ENCODE results near the gene FLRT1.

Gene FLRT1

DNA sequence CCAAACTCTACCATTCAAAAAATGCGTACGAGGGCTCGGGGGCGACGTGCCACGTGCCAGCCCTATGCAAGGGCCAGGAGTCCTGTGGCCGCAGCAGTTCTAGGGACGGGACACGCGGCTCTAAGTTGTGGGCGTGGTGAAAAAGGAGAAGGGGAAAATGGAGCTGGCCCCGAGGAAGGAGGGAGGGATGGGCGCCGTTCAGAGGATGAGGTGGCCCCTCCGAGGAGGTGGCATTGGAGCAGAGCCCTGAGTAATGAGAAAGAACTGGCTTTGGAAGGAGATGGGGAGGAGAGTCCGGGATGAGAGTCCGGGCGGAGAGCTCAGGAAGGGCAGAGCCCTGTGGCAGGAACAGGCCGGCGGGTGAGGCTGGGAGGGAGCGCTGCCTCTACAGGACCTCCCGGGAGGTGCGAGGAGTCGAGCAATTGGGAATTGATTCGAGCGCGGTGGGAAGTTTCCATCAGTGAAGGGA, 28.5 kb upstream of the FLRT1 start:
- no peak for DNase-seq (ENCODE audit: low read depth)

DNA sequence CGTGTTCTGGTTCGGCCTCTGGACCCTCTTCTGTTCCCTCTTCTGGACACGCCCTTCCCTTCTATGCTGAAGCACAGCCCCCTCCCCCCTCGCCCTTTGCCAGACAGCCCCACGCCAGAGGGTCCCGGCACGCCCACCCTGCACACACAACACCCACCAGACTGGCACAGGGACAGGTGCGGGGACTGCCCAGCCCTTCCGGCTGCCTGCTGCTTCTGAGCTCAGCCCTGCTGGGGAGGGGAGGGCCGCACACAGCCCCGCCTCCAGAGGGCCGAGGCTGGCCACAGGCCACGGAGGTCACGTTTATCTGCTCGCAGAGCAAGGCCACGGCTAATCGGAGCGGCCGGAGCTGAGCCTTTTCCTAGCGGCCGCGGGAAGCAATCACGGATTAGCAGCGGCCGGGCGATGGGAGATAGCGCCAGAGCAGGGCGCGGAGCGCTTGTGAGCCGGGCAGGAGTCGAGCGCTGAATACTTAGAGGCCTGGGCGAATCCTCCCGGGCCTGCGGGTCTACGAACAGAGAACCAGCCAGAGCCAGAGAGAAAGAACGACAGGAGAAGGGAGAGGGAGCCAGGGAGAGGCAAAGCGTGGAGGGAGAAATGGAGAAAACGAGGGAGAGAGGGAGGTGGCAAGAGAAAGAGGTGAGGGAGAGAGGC, 28.0 kb upstream of the FLRT1 start:
- DNase-seq (ENCODE audit: low read depth), result no peak

DNA sequence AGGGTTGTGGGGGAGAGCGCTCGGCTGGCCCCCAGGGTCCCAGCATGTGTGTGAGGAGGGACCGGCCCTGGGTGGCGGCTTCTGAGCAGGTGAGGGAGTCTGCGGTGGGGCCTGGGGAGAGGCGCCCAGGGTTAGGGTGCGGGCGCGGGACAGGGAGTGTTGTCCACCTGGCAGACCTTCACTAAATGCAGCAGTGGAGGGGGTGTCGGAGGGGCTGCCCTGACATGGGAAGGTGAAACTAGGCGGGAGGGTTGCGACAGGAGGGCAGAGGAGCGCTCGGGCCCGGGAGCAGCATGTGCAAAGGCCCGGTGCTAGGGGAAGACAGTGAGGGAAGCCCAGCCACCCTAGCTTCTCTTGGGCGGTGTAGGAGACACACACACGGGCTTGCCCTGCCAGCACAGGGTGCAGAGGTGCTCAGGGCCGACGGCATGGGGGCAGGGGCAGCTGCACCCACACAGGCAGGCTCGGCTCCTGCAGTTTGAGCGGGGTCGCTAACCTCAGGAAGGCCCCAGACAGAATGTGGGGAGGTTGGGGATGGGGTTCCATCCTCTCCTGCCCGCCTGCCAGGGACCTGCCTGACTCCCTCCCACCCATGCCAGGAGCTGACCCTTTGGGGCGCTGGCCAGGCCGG, 27.3 kb upstream of the FLRT1 start:
- DNase-seq (ENCODE audit: low read depth), result no peak

DNA sequence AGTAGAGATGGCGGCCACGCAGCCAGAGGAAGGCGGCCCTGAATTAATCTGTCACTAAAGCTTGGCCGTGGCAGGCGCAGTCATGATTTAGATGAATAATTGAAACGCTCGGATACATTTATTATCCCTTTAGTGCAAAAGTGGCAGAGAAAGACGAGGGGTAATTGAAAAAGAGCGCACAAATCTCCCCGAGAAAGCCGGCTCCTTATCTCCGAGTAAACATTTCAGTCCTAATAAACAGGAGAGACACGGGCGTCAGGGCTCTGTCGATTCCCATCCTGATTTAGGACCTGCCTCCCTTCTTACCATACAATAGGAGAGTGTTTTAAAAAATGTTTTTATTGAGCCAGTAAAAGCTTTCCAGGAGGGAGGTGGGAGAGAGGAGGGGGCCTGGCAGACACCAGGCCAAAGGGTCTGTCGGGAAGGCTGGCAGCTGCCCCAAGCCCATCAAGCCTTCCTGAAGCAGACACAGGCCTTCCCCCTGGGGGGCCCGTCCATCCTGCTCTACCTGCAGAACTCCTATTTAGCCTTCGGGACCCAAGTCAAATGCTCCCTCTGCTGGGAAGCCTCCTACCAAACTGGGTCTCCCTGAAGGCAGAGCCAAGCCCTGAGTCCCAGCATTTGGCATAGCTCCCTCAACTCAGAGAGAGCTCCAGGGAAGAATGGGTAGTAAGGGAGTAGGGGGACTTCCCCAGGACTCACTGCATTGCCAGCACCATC, 26.7 kb upstream of the FLRT1 start:
- no peak for DNase-seq (ENCODE audit: low read depth)

DNA sequence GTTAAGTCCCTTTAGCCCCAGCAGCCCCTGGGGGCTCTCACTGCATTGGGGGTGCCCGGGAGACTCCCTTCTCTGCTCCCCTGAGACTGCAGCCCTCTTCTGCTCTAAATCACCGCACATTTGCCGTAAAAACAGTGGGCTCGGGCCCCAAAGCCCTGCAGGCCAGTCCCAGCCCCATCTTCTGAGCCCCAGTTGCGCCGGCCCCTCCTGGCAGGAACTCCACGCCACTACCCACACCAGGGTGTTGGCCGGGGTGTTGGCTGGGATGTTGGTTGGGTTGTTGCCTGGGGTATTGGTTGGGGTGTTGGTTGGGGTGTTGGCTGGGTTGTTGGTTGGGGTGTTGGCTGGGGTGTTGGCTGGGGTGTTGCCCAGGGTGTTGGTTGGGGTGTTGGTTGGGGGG, 26.0 kb upstream of the FLRT1 start:
- no peak for DNase-seq (ENCODE audit: low read depth)

DNA sequence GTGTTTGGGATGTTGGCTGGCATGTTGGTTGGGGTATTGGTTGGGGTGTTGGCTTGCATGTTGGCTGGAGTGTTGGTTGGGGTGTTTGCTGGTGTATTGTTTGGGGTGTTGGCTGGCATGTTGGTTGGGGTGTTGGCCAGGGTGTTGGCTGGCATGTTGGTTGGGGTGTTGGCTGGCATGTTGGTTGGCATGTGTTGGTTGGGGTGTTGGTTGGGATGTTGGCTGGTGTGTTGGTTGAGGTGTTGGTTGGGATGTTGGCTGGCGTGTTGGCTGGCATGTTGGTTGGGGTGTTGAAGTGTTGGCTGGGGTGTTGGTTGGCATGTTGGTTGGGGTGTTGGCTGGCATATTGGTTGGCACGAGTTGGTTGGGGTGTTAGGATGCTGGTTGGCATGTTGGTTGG, 24.9 kb upstream of the FLRT1 start:
- no peak for DNase-seq (ENCODE audit: low read depth)

DNA sequence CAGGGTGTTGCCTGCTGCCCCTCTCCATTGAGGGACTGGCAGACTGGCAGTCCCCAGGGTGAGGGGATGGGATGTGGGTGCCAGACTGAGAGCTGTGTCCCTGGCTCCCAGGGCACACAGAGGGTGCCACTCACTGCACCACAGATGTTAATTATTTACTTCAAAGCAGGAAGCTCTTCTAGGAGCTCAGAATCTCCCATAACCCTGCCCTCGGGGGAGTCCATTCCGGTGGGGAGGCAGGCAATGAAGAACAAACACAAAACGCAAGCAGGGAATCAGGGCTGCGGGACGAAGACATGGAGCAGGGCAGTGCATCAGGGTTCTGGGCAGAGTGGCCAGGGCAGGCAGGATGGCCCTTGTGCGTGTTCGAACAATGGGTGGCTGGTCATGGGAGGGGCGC, 24.4 kb upstream of the FLRT1 start:
- no peak for DNase-seq (ENCODE audit: low read depth)

DNA sequence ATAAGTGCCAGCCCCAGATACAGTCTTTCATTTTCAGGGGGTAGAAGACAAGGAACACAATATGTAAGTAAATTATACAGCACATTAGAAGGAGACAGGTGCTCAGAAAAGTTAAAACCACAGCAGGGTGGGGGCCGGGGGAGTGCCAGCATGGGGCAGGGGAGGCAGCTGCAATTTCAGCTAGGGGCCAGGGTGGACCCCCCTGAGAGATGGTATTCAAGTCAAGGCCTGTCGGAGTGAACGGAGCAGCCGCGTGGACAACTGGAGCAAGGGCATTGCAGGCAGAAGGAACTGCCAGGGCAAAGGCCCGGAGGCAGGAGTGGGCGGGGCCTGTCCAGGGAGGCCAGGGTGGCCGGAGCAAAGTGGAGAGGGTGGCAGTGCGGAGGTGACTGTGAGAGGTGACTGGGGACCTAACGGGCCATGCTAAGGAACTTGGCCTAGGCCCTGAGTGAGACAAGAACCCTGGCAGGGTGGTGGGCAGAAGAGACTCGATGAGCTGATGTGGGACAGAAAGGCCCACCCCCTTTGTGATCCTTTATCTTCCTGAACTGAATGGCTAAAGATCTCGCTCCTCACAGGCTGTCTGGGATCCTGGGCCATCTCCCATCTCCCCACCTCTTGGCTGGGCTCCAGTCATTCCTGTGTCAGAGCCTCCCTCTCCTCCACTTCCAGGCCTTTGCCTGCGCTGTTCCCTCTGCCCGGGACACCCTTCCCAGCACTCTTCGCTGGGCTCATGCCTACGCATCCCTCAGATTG, 22.4 kb upstream of the FLRT1 start:
- no peak for DNase-seq (ENCODE audit: low read depth)

DNA sequence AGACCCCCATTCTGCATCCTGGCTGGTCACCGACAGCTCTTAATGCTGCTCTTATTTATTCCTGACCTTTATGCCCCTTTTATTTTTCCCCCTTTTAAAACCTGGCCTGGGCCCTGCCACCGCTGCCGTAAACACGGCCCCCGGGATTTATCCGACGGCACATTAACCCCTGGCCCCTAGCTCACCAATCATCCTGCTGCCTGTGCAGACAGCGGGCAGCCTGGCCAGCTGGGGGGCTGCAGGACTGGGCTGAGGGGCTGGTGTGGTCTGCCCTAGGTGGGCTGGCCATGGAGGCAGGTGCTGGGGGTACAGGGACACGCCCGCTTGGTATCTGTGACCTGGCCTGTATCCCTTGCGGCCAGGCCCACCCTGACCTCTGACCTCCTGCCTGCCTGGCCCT, 21.4 kb upstream of the FLRT1 start:
- DNase-seq (ENCODE audit: low read depth), result no peak

DNA sequence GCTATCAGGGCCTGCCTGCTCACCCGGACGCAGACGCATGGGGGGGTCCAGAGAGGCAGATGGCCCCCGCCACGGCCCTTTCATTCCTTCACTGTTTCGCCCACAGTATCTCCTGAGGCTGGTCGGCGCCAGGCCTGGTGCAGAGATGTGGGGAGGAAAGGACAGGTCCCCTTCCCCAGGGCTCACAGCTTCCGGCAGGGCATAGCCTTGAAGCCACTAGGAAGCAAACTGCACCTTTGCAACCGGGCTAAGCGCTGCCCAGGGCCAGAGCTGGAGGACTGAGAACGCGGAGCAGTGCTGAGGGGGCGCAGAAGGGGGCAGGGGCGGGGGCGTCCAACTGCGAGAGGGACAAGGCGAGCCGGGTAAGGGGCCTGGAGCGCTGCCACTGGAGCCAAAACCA, 20.2 kb upstream of the FLRT1 start:
- DNase-seq (ENCODE audit: low read depth), result no peak

DNA sequence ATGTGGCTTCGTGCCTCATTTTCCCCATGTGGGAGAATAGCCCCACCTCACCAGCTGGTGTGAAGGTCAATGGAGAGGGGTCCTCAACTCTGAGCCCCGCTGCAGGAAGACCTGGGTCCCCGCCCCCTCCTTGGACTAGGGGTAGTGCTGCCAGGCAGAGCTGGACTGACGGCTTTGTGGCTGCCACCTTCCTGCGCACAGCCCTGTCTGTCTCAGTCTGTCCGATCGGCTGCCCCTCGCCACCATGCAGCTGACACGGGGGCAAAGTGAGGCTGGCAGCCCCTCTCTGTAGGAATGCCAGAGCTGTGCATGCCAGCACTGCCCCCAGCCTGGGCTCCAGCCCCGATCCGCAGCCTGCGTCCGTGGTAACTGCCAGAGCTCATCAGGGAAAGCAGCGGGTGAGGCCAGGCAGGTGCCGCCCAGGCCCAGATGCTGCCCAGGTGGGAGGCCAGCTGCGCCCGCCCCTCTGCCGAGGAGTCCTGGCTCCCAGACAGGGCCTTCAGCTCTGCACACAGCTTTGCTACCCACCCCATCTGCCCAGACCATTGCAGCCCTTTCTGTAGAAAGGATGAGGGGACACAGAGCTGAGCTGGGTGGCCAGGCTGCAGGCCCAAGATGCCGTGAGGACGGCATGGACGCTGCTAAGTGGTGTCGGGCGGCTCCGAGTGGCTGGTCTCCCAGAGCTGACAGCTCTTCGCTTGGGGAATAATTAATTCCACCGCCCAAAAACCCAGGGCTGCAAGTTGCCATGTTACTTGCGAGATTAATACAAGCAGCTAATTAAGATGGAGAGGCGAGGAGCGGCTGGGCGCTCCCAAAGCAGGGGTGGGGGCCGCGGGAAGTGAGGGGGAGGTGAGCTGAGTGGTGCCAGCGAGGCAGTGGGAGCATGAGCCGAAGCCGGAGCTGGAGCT, 19.5 kb upstream of the FLRT1 start:
- no peak for DNase-seq (ENCODE audit: low read depth)

DNA sequence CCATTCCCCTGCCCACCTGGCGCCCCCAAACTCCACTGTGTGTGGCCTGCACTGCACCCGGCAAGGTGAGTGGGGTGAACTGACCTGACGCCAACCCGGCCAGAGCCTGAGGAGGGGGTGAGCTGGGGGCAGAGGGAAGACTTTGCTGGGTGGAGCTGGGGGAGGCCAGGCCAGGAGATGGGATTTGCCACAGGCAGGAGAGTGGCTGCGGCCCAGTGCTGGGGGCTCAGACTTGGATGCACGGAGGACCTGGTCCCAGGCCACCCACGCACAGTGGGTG, 17.8 kb upstream of the FLRT1 start:
- no peak for DNase-seq (ENCODE audit: low read depth)

DNA sequence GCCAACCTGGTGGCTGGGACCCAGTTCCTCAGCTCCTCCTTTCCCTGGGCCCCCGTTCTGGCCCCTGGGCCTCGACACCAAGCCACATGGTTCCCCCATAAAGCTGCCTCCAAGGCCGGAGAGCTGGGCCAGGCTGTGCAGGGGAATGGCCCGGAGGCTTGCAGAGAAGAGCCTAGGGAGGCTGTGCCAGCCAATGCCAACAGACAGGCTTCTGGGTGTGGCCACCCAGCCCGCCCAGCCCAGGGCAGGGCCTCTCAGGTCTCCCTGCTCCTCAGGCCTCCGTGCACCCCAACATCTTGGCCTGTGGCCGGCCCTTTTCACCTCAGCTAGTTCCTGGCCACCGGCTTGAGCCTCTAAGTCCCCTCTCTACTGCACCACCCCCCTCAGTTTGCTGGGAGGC, 17.4 kb upstream of the FLRT1 start:
- DNase-seq (ENCODE audit: low read depth), result no peak

DNA sequence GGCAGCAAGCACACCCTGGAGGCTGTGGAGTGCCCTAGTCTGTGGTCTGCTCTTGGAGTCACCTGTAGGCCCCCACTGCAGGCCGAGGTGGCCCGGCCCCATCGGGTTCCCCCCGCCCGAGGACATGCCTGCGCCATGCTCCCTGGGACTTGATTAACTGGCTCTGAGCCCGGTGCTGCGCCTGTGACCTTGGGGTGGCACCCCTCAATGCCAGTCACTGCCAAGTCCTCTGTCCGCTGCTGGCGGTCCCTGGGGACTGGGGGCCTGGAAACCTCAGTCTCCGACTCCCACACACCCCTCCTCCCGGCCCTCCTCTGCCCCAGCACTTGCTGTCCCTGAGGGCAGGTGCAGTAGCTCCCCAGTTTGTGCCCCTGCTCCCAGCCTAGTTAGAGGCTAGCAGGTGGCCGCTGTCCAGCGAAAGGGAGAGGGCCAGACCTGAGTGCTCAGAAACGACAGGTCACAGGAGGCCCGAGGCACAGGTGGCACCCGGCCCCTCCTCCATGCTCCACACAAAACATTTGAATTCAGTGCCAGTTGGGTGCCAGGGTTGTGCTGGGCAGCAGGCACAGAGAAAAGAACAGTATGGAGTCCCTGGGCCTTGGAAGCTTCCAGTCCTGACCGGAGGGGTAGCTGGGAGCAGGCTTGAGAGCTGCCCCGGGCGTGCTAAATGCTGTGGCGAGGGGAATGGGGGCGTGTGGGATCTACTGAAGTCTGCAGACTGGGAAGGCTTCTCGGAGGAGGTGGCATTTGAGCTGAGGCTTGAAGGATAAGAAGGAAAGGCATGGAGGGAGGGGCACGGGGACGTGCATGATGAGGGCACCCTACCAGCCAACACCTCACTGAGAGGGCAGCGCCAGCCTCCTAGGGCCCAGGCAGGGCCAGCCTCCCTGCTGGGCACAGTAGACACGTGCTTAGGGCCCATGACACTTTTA, 16.4 kb upstream of the FLRT1 start:
- no peak for DNase-seq (ENCODE audit: low read depth)

DNA sequence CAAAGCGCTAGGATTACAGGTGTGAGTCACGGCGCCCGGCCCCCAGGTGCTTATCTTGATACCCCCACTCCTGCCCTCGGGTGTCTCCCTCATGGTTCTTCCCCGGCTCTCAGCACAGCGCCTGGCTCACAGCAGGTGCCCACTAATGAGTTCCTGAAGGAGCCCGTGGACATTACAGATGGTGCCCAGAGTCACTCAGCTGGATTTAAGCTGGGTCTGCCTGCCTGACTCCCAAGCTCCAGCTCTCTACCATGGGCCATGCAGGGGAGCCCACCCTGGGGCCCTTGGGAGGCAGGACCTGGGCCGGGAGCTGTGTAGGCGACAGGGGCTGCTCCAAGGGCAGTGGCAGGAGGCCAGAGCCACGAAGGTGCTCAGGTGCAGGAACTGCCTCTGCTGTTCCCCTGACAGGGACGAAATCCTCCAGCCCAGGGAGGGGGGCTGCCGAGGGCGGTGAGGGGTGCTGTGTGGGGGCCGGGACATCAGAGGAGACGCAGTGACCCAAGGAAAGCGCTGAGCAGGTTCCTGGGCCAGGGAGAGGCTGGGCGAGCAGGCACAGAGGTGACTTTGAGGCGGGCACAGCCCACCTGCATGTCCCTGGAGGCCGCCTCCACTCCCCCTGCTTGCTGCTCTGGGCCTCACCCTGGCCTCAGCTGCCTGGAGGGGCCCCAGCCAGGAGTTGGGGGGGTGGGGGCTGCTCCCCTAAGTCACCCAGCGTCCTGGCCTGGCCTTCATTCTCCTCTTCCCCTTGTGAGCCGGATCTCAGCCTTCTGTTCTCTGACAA, 14.6 kb upstream of the FLRT1 start:
- no peak for DNase-seq (ENCODE audit: low read depth)

DNA sequence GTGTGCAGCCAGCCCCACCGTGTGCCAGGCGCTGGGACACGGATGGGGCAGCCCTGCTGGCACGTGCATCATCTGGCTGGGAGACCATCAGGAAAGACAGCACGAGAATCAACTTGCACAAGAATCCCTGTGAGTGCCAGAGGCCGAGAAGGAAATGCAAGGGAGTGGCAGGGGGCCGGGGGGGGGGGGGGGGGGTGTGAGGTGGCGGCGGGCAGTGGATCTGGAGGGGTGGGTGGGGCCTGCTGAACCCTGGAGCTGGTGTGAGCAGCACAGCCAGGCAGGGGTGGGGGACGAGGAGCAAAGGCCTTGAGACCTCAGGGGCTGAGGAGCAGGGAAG, 14.0 kb upstream of the FLRT1 start:
- no peak for DNase-seq (ENCODE audit: low read depth)

DNA sequence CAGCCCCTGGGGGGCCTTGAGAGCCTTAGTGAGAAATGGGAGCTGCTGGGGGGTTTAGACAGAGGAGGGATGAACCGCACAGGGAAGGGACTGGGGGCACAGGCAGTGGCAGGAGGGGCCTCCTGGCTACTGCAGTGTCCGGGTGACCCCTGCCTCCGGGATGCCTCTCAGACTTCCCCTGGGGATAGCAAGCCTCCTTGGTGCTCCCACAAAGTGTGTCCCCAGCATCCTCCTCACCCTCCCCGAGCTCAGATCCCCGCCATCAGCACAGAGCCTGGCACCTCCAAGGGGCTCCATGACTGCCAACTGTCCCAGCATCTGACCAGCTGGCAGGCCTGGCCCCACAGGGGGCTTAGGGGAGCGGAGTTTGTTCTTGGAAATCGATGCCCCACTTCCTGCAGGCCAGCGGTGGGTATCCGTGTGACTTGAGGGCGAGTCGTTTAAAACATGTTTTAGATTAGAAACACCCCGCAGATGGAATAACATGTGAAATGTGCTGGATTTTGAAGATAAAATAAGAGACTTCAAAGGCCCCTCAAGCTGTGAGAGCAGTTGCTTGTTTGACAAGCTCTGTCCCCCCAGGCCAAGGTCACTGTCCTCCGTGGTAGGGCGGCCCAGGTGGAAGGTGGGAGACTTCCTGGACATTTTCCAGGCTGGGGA, 13.5 kb upstream of the FLRT1 start:
- DNase-seq (ENCODE audit: low read depth), result no peak

DNA sequence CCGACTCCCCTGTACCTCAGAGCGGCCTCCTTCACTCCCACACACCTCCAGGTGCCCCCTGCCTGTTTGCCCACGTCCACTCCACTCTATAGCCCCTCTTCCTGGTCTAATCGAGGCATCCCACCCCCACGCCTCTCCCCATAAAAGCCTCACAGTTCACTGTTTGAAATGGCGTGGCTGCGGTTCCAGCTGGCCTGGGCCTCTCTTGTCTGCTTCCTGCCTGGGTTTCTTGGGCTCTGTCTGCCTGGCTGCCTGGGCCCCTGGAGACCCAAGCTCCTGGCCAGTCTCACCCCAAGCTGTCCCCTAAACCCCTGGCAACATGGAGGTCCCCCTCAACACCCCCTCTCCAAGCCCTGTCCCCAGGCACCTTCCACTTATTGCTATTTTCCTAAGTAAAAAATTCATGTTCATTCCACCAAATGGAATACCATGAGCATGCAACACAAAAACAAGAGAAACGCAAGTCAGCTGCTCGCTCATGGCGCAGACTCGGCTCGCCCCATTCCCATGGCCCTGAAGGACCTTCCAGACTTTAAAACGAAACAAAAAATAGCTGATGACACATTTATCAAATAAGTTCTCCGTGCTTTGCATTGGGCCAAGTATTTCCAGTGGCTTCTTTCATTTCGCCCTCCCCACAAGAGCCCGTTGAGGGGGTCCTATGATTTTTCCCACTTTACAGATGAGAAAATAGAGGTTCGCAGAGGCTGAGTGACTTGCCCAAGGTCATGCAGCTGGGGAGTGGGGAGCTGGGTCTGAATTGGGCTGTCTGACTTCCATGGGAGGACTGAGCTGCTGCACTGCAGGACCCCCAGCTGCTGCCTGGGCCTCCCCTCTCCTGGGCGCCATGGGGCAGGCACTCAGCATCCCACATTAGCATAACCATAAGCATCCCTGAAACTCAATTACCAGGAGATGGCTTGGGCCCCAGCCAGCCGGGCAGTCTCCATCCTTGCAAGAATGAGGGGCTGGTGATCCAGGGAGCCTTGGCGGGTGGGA, 11.7 kb upstream of the FLRT1 start:
- DNase-seq (ENCODE audit: low read depth), result no peak

All from non-pigmented ciliary epithelial cell (primary cell).